ENCODE data around the gene BCL10.

Gene BCL10

DNA sequence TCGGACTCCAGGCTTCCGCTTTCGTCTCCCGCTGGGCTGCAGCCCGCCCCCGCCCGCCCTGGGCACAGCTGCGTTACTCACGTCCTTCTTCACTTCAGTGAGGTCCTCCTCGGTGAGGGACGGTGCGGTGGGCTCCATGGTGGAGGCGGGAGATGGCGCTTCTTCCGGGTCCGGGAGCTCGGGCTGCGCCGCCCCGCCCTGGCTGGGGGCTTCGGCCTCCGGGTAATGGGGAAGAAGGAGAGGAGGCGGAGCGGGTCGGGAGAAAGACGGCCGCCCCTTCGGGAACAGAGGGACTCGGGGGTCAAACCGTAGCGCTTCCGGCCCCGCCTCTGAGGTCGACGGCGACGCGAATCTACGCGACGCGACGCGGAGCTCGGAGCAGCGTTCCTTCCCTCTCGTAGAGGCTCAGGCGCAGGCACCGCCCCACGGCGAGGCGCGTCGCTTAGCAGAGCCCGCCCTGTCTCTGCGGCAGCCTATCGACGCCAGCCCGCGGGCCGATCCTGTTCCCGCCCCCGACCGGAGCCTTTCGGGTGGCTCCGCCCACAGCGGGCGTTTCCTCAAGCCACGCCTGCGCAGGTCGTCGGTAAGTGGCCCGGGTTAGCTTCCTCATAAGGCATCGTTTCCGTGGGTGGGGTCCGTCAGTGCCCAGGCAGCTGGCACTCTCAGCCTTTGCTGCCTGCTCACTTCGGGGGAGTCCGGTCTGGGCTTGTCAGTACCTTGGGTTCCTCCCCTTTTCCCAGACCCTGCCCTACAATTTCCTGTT is at the start of gene BCL10:
Gene BCL10 (minus strand): TSS at position 418 of the 763 bp plus-strand sequence. CDS start 280 bp downstream, at position 138.
- DNase-seq (ENCODE audit: low read depth, low spot score) = peak; percentile 99

GRCh38 chr1:85325920-85326319 is 49.5 kb upstream of the BCL10 start:
- DNase-seq (ENCODE audit: low read depth, low spot score) = no peak

- DNase-seq (ENCODE audit: low read depth, low spot score) = no peak
Measured at GRCh38 chr1:85323770-85324169, 47.3 kb upstream of the BCL10 start.

- DNase-seq (ENCODE audit: low read depth, low spot score) = no peak
Measured at GRCh38 chr1:85322655-85323054, 46.2 kb upstream of the BCL10 start.

- no peak for DNase-seq (ENCODE audit: low read depth, low spot score)
Measured at GRCh38 chr1:85321237-85321964, 45.0 kb upstream of the BCL10 start.

DNA sequence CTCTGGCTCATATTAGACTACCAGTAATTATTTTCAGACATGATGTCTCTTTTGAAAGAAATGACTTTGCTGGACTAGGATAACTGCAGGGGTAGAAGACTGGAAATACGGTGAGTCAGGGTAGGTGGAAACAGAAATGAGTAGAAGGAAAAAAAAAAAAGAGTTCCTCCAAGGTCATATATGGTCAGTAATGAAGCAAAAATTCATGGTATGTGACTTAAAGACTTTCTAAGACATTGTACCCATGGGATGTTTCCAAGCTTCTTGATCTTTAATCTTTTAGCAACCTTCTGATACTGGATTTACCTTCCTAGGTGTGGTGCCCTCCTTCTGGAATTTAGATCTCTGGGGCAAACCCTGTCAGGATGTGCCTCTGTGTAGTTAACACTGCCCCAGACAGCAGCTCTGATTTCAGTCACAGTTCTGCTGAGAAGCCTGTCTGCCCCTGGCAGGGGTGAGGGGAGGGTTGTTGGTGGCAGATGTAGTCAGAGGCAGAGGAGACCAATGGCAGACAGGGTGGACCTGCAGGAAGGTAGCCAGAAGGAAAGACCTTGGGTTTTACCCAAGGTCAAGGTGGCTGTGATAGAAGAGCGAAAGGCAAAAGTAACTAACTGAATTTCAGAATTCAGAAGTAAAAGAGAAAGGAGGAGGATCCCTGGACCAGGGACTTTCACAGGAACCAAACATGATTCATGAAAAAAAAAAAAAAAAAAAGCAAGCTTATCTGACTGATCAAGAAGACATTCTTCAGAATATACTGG is 44.1 kb upstream of the BCL10 start:
- no peak for DNase-seq (ENCODE audit: low read depth, low spot score)

- DNase-seq (ENCODE audit: low read depth, low spot score) = no peak
Measured at GRCh38 chr1:85319931-85320330, 43.5 kb upstream of the BCL10 start.

DNA sequence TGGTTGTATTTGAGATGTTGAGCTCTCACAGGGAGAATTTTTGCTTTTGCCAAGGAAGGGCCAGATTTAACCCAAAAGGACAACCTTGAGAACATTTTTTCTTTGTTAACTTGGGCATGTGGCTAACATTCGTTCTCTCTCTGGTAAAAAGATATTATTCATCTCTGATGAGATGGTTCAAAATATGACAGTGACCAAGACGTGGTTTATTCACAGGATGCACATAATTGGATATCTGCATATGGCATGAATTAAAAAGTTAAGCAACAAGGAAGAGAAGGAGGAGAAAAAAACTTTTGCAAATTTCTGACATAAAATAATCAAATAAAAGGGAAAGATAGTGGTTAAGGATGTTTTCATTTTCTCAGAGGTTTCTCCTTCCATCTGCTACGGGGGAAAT is 43.1 kb upstream of the BCL10 start:
- no peak for DNase-seq (ENCODE audit: low read depth, low spot score)

DNA sequence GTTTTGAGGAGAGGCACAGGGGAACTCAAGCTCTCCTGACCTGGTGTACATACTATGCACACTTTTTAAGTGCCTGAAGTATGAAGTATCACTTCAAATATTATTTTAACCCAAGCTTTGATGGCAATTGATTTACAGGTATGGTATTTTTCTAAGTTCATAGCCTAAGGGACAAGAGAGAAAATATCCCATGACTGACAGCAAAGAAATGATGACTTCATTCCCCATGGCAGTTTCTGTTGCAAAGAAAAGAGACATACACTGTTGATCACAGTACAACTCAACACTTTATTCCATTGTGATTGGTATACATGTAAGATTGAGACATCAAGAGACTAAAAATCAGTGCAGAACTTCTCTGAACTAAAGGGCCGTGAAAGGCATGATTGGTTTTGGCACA is 41.8 kb upstream of the BCL10 start:
- no peak for DNase-seq (ENCODE audit: low read depth, low spot score)

DNA sequence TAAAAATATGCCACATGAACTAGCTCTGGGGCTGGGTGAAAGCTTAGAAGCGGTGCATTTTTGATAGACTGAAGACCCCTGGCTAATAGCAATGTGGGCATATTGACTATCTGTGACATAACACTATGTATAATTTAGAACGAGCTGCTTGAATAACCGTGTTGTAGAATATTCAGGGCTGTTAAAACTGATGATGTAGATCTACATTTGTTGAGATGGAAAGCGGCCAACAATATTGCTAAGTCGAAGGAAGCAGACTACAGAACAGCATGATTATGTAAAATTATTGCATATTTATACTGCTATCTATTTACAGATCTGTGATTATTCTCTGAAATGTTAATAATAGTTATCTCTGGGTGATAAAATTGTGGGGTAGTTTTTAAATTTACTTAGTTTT is 41.1 kb upstream of the BCL10 start:
- DNase-seq (ENCODE audit: low read depth, low spot score) = no peak

- no peak for DNase-seq (ENCODE audit: low read depth, low spot score)
Measured at GRCh38 chr1:85316321-85316720, 39.9 kb upstream of the BCL10 start.

GRCh38 chr1:85315789-85316188 is 39.4 kb upstream of the BCL10 start:
- DNase-seq (ENCODE audit: low read depth, low spot score) = no peak

DNA sequence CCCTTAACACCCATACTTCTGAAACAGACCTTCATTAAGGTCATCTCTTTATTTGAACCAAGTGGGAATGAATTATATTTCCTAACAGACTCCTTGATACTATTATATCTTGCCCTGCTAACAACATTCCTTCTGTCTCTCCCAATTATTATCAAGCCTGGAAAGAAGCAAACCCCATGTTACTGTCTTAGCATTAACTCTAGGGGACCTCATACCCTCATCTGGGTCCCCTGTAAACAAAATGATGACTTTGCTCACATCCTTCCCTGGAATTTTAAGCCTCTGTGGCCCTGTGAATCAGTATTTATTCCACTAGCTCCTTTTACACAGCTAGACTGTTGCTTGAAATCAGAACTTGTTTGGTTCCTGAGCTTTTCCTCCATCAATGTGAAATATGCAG is 38.3 kb upstream of the BCL10 start:
- no peak for DNase-seq (ENCODE audit: low read depth, low spot score)

DNA sequence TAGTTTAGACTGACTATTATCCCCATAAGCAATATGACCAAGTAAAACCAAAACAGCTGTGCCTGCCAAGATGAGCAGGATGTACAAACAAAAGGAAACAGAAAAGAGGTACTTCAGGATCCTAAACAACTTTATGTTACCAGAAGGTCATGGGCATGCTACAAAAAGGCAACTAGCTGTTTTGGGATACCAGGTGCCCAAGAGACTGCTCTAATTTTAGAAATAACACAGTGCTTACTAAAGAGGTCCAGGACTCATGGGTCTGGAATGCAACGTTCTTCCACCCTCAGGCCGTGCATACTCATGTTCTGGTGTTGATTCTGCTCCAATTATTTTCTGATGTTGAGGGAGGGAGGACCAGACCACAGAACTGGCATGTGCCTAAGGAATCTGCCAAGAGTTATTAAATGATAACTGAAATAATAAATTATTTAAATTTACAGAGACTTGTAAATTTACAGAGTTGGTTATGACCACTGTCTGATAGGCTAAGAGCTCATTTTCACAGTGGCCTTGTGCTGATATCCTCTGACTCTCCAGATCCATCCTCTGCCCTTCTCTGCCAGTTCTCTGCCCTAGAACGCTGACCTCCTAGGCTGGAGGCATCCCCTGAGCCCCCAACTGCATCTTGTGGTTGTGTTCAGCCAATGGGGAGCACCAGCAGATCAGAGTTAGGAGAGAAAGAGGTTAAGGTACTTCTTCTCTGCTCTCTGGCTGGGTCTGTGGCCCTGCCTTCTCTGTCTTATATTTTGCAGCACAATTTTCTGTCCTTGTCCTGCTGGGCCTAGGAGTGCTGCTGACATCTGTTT is 37.7 kb upstream of the BCL10 start:
- no peak for DNase-seq (ENCODE audit: low read depth, low spot score)

DNA sequence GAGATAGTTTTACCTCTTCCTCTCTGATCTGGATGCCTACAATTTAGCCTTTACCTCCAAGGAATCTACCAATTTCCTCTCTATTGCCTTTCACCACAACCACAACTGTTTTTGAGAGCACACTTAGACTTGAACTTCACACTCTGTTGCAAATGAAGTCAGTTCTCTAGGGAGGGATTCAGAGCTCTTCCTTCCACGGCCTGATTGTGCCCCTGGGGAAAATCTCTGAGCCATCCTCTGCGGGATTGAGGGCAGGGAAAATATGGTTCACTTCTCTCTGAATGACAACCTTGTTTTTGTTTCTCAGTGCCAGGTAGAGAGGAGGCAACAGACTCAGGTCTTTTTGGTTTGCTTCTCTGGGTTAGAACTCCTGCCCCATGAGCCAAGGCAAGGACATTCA is 35.4 kb upstream of the BCL10 start:
- DNase-seq (ENCODE audit: low read depth, low spot score) = no peak

DNA sequence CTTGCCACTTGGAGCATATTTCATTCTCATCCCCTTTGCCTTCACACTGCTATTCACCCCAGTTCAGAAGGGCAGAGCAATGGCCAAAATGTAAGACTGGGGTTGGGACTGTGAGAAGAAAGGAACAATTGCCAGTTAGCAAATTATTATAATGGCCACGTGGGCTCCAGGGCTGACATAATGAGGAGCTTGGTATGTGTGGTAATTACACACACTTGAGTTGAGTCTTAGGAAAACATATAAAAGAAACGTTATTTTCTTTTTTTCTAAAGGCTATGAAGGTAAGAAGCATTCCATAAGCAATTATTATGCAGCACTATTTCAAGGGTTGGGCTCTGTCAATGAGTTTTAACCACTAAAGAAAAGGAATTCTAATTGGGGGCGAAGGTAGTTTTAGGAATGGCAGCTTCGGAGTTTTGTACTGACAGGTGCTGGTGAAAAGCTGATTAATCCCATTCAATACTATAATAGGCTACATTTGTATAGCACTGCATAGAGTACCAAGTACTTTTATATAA is 32.5 kb upstream of the BCL10 start:
- no peak for DNase-seq (ENCODE audit: low read depth, low spot score)

DNA sequence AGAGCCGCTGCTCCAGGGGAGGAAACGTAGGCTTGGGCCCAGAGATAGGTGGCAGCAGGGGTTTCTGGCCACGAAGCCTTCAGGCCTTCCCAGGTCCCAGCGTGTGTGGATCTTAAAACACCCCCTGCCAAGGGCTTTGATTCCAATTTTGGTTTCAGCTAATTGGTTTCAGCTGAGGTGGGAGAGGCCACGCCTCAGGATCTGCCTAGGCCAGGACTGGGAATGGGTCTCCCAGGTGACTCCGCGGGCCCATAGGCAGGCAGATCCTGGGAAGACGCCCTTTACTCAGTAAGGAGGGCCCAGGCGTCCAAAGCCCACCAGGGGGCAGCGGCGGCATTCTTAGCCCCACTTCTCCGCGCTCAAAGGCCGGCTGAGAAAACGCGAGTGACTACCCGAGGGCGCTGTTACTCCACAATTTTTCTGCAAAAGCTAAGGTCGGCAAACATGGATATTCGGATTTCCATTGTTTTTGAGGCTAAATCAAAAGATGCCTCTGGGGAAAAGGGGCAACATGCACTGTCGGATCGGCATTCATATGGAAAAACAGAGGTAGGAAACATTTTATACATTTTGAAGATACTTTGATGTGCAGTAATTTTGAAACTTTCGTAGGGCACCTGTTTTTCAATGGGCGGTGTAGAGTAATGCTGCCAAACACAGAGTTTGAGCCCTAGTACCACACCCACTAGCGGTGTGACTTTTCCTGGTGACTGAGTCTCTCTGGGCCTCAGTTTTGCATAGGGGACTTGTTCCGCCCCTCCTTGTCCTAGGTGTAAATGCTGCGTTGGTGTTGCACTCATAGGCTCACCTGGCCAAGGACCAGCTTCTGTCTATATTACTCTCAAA is 31.8 kb upstream of the BCL10 start:
- DNase-seq (ENCODE audit: low read depth, low spot score) = peak; percentile 96

- no peak for DNase-seq (ENCODE audit: low read depth, low spot score)
Measured at GRCh38 chr1:85306236-85306635, 29.8 kb upstream of the BCL10 start.

DNA sequence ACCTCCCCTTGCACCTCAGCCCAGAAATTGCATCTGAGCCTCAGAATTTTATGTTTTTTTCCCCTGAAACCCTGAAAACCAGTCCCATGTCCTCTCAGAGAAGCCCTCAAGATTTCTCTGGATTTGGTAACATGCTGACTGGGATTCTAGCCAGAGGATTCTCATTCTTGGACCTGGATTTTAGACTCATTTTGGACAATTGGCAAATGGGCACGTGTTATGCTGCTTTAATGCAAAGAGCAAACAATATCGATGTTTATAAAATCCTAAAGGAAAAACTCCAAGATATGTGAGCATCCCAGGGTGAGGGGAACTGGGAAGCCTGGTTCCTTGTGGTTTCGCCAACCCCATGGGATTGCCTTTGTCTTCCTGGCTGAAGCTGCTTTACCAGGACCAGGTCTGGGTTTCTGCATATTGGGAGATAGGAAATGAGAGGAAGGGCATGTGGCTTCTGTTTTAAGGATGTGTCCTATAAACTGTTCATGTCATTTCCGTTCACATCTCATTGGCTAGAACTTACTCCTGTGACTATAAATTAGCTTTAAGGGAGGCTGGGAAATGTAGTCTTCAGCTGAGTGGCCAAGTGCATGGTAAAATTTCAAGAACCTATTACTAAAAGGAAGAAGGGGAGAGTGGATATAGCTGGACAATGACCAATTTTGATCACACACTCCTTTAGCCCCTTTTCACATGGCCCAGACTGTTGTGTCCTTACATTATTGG is 27.2 kb upstream of the BCL10 start:
- DNase-seq (ENCODE audit: low read depth, low spot score) = no peak

DNA sequence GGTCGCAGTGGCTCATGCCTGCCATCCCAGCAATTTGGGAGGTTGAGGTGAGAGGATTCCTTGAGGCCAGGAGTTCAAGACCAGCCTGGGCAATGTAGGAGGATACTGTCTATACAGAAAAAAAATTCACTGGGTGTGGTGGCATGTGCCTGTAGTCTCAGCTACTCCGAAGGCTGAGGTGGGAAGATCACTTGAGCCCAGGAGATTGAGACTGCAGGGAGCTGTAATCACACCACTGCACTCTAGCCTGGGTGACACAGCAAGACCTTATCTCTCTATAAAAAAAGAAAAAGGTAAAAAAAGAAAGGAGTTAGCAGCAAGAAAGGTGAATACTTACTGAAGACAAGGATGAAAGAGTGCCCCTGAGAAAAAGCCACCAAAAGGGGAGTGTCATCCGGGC is 23.7 kb upstream of the BCL10 start:
- no peak for DNase-seq (ENCODE audit: low read depth, low spot score)
